Activated CD4-positive, alpha-beta T cell treated with anti-CD3 and anti-CD28 coated beads for 24 hours (primary cell): Measurements from ENCODE around the gene ATOX1.
"Not testable (repeated sequence)": the region's sequence is repeated elsewhere in the genome, so short reads cannot be mapped to it uniquely, and the experiment has no call there.

Experiments used
- DNase-seq, 2 donors: peaks; one replicate each; pipeline ENCODE4 v3.0.0-alpha.2; 2020; ENCODE audit warnings: low read depth in 2 of 2

ATOX1 gene

GRCh38 chr5:151698081-151698480 is 60.4 kb downstream of the ATOX1 start:
- not testable (repeated sequence) for DNase-seq

GRCh38 chr5:151697452-151697851 is 61.0 kb downstream of the ATOX1 start:
- DNase-seq = no peak

- DNase-seq = no peak
Observed at GRCh38 chr5:151696470-151697061, 61.9 kb downstream of the ATOX1 start.

GRCh38 chr5:151695464-151695863 is 63.0 kb downstream of the ATOX1 start:
- no peak for DNase-seq

GRCh38 chr5:151694035-151694485 is 64.4 kb downstream of the ATOX1 start:
- no peak for DNase-seq
